HEK293 (cell line): ENCODE measurements around the gene YIPF1.

ENCODE experiments used
- AEBP2 ChIP-seq: fragments of 450-650 bp; formaldehyde crosslinking; IDR thresholded peaks from 2 replicates; pipeline ENCODE4 v1.5.1; 2016; ENCODE audit warnings: missing biosample characterization, missing genetic modification characterization, borderline replicate concordance
- GLI2 ChIP-seq: fragments of 450-650 bp; formaldehyde crosslinking; IDR thresholded peaks from 2 replicates; pipeline ENCODE4; 2017; ENCODE audit warnings: missing biosample characterization, missing genetic modification characterization, low read depth, borderline replicate concordance
- PRDM10 ChIP-seq: fragments of 450-650 bp; formaldehyde crosslinking; IDR thresholded peaks from 2 replicates; pipeline ENCODE4 v1.5.1; 2016; ENCODE audit warnings: missing biosample characterization, missing genetic modification characterization
- SP3 ChIP-seq: fragments of 450-650 bp; formaldehyde crosslinking; IDR thresholded peaks from 2 replicates; pipeline ENCODE4 v1.5.1; 2016; ENCODE audit warnings: missing biosample characterization, missing genetic modification characterization
- ZNF174 ChIP-seq: fragments of 450-650 bp; formaldehyde crosslinking; IDR thresholded peaks from 2 replicates; pipeline ENCODE4 v1.5.0; 2017; ENCODE audit warnings: missing biosample characterization, mild to moderate bottlenecking, missing genetic modification characterization
- ZNF223 ChIP-seq: fragments of 450-650 bp; formaldehyde crosslinking; IDR thresholded peaks from 2 replicates; pipeline ENCODE4 v1.5.1; 2016; ENCODE audit warnings: missing biosample characterization, missing genetic modification characterization
- ZNF266 ChIP-seq: fragments of 450-650 bp; formaldehyde crosslinking; IDR thresholded peaks from 2 replicates; pipeline ENCODE4 v1.5.1; 2016; ENCODE audit warnings: missing biosample characterization, missing genetic modification characterization, low read depth
- ZNF350 ChIP-seq: fragments of 450-650 bp; formaldehyde crosslinking; IDR thresholded peaks from 2 replicates; pipeline ENCODE4 v1.5.0; 2017; ENCODE audit warnings: missing biosample characterization, mild to moderate bottlenecking, missing genetic modification characterization
- ZNF544 ChIP-seq: fragments of 450-650 bp; formaldehyde crosslinking; IDR thresholded peaks from 2 replicates; pipeline ENCODE4 v1.5.0; 2017; ENCODE audit warnings: missing biosample characterization, missing genetic modification characterization
- ZNF830 ChIP-seq: fragments of 450-650 bp; IDR thresholded peaks from 2 replicates; pipeline ENCODE4 v1.5.0; 2018; ENCODE audit warnings: missing biosample characterization, missing genetic modification characterization, low read depth, mild to moderate bottlenecking, moderate library complexity
- TF ChIP-seq, protein P1 (sequence below): fragments of 450-650 bp; formaldehyde crosslinking; IDR thresholded peaks from 2 replicates; pipeline ENCODE4 v1.5.1; 2017; ENCODE audit warnings: missing biosample characterization, missing genetic modification characterization
- TF ChIP-seq, protein P2 (sequence below): fragments of 450-650 bp; formaldehyde crosslinking; IDR thresholded peaks from 2 replicates; pipeline ENCODE4 v1.5.1; 2016; ENCODE audit warnings: missing biosample characterization, missing genetic modification characterization
- TF ChIP-seq, protein P3 (sequence below): fragments of 450-650 bp; formaldehyde crosslinking; IDR thresholded peaks from 2 replicates; pipeline ENCODE4 v1.5.1; 2016; ENCODE audit warnings: missing biosample characterization, missing genetic modification characterization
- TF ChIP-seq, protein P4 (sequence below): fragments of 450-650 bp; formaldehyde crosslinking; IDR thresholded peaks from 2 replicates; pipeline ENCODE4 v1.5.1; 2017; ENCODE audit warnings: missing biosample characterization, missing genetic modification characterization
- TF ChIP-seq, protein P5 (sequence below): fragments of 450-650 bp; formaldehyde crosslinking; IDR thresholded peaks from 2 replicates; pipeline ENCODE4 v1.5.1; 2017; ENCODE audit warnings: missing biosample characterization, missing genetic modification characterization

The YIPF1 gene

DNA sequence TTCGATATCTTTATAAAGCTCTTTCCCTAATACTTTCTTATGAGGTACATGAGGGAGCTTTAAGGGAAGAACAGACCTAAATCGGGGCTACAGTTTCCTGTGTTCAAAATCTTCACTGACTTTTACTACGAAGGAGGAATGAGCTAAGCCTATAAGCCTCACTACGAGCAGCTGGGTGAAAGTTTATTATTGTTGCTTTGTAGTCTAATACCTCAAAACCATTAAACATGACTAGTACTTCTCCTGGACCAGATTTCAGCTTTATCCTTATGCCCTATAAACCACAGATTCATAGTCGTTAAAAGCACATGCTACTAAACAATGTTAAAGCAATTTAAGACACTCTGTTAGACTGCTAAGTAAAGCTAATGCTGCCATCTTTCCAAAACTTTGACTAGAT lies 81.7 kb downstream of the YIPF1 start (continued):
- TF ChIP-seq PRDM10 (tag by site-specific recombination), result no peak
- peak; percentile 39; the same call in 1 of the 2 replicates for TF ChIP-seq GLI2 (tag by site-specific recombination)
- no peak for TF ChIP-seq ZNF174
- TF ChIP-seq ZNF266, result no peak
- TF ChIP-seq, protein P1, sequence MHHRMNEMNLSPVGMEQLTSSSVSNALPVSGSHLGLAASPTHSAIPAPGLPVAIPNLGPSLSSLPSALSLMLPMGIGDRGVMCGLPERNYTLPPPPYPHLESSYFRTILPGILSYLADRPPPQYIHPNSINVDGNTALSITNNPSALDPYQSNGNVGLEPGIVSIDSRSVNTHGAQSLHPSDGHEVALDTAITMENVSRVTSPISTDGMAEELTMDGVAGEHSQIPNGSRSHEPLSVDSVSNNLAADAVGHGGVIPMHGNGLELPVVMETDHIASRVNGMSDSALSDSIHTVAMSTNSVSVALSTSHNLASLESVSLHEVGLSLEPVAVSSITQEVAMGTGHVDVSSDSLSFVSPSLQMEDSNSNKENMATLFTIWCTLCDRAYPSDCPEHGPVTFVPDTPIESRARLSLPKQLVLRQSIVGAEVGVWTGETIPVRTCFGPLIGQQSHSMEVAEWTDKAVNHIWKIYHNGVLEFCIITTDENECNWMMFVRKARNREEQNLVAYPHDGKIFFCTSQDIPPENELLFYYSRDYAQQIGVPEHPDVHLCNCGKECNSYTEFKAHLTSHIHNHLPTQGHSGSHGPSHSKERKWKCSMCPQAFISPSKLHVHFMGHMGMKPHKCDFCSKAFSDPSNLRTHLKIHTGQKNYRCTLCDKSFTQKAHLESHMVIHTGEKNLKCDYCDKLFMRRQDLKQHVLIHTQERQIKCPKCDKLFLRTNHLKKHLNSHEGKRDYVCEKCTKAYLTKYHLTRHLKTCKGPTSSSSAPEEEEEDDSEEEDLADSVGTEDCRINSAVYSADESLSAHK, result no peak
- TF ChIP-seq ZNF544 (tag by site-specific recombination), result no peak
- TF ChIP-seq, protein P2, sequence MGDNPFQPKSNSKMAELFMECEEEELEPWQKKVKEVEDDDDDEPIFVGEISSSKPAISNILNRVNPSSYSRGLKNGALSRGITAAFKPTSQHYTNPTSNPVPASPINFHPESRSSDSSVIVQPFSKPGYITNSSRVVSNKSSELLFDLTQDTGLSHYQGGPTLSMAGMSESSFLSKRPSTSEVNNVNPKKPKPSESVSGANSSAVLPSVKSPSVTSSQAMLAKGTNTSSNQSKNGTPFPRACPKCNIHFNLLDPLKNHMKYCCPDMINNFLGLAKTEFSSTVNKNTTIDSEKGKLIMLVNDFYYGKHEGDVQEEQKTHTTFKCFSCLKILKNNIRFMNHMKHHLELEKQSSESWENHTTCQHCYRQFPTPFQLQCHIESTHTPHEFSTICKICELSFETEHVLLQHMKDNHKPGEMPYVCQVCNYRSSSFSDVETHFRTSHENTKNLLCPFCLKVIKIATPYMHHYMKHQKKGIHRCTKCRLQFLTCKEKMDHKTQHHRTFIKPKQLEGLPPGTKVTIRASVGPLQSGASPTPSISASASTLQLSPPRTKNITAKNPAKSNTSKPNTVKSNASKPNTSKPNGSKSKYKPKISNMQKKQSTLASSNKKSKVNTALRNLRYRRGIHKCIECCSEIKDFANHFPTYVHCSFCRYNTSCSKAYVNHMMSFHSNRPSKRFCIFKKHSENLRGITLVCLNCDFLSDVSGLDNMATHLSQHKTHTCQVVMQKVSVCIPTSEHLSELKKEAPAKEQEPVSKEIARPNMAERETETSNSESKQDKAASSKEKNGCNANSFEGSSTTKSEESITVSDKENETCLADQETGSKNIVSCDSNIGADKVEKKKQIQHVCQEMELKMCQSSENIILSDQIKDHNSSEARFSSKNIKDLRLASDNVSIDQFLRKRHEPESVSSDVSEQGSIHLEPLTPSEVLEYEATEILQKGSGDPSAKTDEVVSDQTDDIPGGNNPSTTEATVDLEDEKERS (tag by site-specific recombination), result no peak
- no peak for TF ChIP-seq ZNF350 (tag by site-specific recombination)
- TF ChIP-seq, protein P3, sequence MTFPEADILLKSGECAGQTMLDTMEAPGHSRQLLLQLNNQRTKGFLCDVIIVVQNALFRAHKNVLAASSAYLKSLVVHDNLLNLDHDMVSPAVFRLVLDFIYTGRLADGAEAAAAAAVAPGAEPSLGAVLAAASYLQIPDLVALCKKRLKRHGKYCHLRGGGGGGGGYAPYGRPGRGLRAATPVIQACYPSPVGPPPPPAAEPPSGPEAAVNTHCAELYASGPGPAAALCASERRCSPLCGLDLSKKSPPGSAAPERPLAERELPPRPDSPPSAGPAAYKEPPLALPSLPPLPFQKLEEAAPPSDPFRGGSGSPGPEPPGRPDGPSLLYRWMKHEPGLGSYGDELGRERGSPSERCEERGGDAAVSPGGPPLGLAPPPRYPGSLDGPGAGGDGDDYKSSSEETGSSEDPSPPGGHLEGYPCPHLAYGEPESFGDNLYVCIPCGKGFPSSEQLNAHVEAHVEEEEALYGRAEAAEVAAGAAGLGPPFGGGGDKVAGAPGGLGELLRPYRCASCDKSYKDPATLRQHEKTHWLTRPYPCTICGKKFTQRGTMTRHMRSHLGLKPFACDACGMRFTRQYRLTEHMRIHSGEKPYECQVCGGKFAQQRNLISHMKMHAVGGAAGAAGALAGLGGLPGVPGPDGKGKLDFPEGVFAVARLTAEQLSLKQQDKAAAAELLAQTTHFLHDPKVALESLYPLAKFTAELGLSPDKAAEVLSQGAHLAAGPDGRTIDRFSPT (tag by site-specific recombination), result no peak
- TF ChIP-seq ZNF830 (tag by site-specific recombination), result no peak
- no peak for TF ChIP-seq ZNF223 (tag by site-specific recombination)
- TF ChIP-seq, protein P4, sequence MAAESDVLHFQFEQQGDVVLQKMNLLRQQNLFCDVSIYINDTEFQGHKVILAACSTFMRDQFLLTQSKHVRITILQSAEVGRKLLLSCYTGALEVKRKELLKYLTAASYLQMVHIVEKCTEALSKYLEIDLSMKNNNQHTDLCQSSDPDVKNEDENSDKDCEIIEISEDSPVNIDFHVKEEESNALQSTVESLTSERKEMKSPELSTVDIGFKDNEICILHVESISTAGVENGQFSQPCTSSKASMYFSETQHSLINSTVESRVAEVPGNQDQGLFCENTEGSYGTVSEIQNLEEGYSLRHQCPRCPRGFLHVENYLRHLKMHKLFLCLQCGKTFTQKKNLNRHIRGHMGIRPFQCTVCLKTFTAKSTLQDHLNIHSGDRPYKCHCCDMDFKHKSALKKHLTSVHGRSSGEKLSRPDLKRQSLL (tag by site-specific recombination), result no peak
- TF ChIP-seq, protein P5, sequence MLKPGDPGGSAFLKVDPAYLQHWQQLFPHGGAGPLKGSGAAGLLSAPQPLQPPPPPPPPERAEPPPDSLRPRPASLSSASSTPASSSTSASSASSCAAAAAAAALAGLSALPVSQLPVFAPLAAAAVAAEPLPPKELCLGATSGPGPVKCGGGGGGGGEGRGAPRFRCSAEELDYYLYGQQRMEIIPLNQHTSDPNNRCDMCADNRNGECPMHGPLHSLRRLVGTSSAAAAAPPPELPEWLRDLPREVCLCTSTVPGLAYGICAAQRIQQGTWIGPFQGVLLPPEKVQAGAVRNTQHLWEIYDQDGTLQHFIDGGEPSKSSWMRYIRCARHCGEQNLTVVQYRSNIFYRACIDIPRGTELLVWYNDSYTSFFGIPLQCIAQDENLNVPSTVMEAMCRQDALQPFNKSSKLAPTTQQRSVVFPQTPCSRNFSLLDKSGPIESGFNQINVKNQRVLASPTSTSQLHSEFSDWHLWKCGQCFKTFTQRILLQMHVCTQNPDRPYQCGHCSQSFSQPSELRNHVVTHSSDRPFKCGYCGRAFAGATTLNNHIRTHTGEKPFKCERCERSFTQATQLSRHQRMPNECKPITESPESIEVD (tag by site-specific recombination), result peak; percentile 80
- TF ChIP-seq AEBP2 (tag by site-specific recombination), result no peak
- TF ChIP-seq SP3 (tag by site-specific recombination), result no peak
- TF ChIP-seq, all 188 proteins: peak for 12
